SH-SY5Y (cell line): ENCODE data around the gene SMG9.

Experiments
- GATA2 ChIP-seq: IDR thresholded peaks from 2 replicates; pipeline ENCODE4 v1.6.1; 2011; ENCODE audit warnings: mild to moderate bottlenecking, low read depth, low read length
- GATA3 ChIP-seq: IDR thresholded peaks from 2 replicates; pipeline ENCODE4 v1.6.1; 2011; ENCODE audit warnings: low read depth, mild to moderate bottlenecking, low read length, moderate library complexity

Gene SMG9

DNA sequence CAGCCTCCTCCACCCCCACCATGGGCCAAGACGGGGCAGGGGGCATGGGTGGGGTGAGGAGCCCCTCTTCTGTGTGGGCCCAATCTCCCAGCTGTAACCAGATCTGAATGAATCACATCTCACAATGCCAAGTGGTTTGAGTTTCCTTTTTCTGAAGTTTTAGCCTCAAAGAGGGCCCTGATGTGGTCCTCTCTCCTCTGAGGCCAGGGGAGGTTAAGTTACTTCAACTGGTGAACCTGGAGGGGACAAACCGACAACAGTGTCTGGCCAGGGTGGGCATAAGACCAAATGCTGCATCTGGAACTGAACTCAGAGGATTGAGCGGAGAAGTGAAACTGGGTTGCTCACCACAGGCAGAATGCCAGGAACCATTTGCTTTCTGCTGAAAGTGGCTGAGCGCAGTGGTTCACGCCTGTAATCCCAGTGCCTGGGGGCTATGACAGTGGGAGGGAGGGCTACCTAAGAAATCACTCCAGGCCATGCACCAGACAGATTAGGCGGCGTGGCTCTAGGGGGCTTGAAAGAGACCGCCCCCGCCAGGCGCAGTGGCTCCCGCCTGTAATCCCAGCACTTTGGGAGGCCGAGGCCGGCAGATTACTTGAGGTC, 54.3 kb downstream of the SMG9 start:
- TF ChIP-seq GATA2: no peak
- no peak for TF ChIP-seq GATA3

DNA sequence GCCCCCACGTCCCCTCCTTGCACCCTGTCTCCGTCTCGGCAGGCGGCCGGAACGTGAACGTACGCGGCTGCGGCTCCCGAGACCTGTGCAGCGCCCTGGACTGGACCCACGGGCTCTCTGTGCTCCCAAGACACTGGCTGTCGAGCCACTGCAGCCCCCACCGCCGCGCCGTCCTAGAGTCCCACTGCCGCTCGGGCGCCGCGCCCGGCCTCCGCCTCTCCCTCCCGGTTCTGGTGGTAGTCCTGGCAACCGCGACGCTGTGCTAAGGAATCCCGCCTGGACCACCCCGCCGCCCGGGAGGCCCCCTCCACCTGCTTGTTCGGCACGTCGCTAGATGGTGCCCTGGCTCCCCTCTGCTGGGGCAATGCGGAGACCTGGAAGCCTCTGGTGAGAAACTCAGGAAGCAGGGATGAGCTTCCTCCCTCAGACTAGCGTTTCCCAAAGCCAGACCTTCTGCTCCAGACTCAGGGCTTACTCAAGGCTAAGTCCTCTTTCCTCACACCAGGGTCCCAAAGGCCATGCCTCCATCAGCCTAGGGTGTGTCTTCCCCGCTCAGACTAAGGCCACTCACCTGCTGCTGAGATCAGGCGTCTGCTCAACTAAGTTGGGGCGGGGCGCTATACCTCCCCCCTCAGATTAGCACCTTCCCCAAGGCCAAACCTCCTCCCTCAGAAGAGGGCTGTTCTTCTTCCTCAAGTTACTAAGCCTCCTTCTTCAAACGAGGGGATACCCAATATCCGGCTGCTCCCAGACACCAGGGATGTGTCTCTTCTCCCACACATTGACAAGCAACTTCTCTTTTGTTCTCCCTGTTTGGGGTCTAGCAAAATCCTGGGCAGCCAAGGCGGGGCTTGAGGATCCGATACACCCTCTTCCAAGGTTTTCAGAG, 55.0 kb downstream of the SMG9 start:
- no peak for TF ChIP-seq GATA3
- TF ChIP-seq GATA2: no peak

DNA sequence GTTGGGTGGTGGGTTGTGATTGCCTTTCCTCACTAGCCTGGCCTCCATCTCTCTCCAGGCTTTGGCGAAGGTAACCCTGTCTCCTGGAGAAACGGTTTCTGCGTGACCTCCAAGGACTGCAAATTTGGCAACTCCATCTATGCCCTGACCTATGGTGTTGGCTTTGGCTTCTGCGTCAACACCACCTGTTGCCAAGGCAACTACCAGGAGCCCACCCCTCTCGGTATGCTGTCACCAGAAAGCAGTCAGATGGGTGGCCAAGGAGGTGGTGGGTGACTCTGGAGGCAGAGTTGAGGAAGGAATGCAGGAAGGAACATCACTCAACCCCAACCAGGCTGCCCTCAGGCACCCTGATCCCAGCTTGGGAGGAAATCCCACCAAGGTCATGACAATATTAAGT, 57.5 kb downstream of the SMG9 start:
- TF ChIP-seq GATA3 (no peak), GATA2 (no peak)

DNA sequence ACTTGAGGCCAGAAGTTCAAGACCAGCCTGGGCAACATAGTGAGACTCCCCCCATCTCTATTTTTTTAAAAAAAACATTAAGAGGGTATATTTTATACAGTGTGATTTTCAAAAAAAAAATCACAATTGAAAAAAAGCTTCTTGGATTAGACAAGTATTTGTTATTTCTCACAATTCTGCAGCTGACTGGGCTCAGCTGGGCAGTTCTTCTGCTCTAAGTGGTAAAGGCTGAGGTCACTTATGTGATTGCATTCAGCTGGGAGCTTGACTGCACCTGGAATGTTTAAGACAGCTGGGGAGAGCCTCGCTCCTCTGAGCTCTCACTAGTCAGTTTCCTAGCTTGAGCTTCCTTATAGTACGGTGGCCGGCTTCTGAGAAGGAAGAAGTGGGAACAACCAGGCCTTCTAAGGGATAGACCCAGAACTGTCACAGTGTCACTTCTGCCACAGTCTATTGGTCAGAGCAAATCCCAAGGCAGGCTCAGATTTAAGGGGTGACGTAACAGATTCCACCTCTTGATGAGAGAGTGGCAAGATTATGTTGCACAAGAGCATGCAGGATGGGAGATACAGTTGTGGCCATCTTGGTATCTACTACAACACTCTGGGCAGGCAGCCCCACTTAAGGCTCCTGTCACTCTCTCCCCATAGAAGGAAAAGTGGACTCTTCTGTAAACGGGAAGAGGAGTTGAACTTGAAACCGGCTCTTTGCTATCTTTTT, 58.6 kb downstream of the SMG9 start:
- TF ChIP-seq GATA2 (no peak), GATA3 (no peak)

GRCh38 chr19:43694553-43694952, 60.2 kb downstream of the SMG9 start:
- TF ChIP-seq GATA3 (no peak), GATA2 (no peak)

DNA sequence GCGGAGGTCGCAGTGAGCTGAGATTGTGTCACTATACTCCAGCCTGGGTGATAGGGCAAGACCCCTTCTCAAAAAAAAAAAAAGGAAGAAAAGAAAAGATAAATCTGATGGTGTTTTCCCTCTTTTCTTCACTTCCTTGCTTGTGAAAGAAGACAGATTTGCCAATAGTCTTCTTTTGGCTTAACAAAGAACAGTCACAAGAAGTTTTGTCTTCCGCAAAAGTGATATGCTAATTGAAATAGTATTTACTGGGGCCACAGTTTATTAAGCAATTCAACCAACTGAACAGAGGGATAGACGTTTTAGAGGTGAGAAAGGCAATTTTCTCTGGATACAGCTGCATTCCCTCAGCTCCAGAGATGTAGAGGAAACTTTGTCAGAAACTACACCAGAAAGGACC, 61.9 kb downstream of the SMG9 start:
- TF ChIP-seq GATA3 (no peak), GATA2 (no peak)

DNA sequence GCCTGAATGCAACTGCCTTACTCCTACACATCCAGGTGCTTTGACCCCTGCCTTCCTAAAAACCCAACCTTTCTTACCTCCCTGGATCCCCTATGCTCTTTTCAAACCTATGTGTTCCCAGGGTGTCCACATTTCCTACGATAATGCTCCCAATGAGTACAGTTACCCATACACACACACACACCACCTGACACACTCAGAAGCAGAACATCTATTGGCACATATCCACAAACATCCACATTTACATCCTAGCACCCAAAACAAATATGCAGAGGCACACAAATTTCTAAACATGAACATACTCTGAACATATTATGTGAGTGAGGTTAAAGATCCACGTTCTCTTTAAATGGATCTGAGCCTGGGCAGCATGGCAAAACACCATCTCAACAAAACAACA, 62.4 kb downstream of the SMG9 start:
- TF ChIP-seq GATA3 (no peak), GATA2 (no peak)

DNA sequence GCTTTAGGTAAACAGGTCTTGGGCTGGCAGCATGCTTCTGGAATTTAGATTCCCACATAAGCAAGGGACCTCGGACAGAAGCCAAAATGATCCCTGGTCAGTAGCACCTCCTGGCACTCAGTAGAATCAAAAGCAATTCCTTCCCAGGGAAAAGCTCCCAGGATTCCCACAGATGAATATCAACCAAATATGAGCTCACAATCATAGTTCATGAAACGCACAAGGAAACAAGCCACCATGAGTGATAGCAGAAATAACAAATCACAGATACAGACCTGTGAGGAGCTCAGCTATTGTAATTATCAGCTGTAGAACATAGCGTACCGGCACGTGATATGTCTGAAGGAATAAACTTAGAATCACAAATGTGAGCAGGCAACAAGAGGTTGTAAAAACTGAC, 63.0 kb downstream of the SMG9 start:
- TF ChIP-seq GATA2 (no peak), GATA3 (no peak)

DNA sequence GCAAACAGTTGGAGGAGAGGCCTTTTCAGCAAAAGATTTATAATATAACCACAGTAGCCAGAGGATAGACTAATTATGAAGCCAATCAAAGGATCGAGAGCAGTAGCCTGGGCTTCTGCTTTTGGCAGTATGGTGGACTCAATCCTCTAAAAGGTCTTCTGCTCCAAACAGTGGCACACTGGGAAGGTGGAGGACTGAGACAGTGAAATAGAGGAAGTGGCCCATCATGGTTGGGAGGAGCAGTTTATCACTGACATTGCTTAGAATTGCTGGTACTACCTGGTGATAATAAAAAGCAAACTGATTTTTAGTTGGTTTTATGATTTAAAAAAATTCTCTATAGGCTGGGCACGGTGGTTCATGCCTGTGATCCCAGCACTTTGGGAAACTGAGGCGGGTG, 63.9 kb downstream of the SMG9 start:
- TF ChIP-seq GATA2: no peak
- no peak for TF ChIP-seq GATA3

DNA sequence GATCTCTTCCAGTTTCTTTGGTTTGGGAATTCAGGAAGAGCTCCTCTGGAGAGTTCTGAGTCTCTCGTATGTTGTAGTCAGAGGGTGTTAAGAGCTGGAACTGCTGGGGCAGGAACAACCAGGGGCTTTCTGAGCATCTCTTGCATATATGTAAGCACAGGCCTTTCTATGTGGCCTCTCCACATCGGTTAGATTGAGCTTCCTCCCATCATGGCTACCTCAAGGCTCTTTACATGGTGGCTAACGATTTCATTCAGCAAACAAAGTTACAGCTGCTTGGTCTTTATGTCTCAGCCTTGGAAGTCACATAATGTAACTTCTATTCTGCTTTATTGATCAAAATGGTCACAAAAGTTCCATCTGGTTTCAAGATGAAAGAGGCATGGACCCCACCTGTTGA, 64.3 kb downstream of the SMG9 start:
- TF ChIP-seq GATA2 (no peak), GATA3 (no peak)

GRCh38 chr19:43688059-43688701, 66.6 kb downstream of the SMG9 start:
- no peak for TF ChIP-seq GATA2
- no peak for TF ChIP-seq GATA3

- TF ChIP-seq GATA2 (no peak), GATA3 (no peak)
These were observed 67.1 kb downstream of the SMG9 start for GRCh38 chr19:43687660-43687997.

GRCh38 chr19:43684326-43684725, 70.4 kb downstream of the SMG9 start:
- TF ChIP-seq GATA3 (no peak), GATA2 (no peak)

GRCh38 chr19:43683905-43684304, 70.9 kb downstream of the SMG9 start:
- TF ChIP-seq GATA2: no peak
- TF ChIP-seq GATA3: no peak
